Measurements from ENCODE around the gene PLCG2.

GRCh38 chr16:81928975-81929374 lies 149.9 kb downstream of the PLCG2 start:
- TF ChIP-seq, protein P1, sequence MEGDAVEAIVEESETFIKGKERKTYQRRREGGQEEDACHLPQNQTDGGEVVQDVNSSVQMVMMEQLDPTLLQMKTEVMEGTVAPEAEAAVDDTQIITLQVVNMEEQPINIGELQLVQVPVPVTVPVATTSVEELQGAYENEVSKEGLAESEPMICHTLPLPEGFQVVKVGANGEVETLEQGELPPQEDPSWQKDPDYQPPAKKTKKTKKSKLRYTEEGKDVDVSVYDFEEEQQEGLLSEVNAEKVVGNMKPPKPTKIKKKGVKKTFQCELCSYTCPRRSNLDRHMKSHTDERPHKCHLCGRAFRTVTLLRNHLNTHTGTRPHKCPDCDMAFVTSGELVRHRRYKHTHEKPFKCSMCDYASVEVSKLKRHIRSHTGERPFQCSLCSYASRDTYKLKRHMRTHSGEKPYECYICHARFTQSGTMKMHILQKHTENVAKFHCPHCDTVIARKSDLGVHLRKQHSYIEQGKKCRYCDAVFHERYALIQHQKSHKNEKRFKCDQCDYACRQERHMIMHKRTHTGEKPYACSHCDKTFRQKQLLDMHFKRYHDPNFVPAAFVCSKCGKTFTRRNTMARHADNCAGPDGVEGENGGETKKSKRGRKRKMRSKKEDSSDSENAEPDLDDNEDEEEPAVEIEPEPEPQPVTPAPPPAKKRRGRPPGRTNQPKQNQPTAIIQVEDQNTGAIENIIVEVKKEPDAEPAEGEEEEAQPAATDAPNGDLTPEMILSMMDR (IDR thresholded peaks at IDR 0.05), result no peak
- no peak for TF ChIP-seq POLR2A (IDR thresholded peaks at IDR 0.05)

Data from Peyer's patch (tissue), 4 donors.